DOHH2 (cell line): Measurements from ENCODE around the gene PRKCH.

Experiments used
- EZH2phosphoT487 ChIP-seq: fragments of 200-600 bp; sonication (generic); IDR thresholded peaks from 2 replicates; pipeline ENCODE4 v1.6.1; 2017; ENCODE audit warnings: borderline replicate concordance, mild to moderate bottlenecking, antibody characterized with exemption, low read length, moderate library complexity, mixed read lengths
- TF ChIP-seq, protein P1 (sequence below): fragments of 200-600 bp; sonication (generic); IDR thresholded peaks from one replicate; pipeline ENCODE4 v1.5.1; 2014; ENCODE audit warnings: antibody characterized with exemption, mild to moderate bottlenecking, low read depth, low read length; ENCODE audit not compliant: poor library complexity, severe bottlenecking

DNA sequence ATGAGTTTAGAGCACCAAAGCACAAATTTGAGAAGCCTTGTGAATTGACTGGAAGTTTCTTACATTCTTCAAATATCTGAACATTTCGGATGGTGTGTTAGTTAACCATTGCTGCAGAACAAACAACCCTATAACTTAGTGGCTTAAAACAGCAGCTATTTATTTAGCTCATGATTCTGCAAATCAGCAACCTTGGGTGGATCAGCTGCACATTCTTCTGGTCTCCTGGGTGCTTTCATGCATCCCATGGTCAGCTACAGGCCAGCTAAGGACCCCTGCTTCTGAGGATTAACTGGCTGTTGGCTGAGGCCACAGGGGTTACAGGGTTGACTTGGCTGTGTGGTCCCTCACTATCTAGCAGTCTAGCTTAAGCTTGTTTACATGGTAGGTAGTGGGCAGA, 260.0 kb downstream of the PRKCH start:
- TF ChIP-seq EZH2phosphoT487 = no peak
- TF ChIP-seq, protein P1, sequence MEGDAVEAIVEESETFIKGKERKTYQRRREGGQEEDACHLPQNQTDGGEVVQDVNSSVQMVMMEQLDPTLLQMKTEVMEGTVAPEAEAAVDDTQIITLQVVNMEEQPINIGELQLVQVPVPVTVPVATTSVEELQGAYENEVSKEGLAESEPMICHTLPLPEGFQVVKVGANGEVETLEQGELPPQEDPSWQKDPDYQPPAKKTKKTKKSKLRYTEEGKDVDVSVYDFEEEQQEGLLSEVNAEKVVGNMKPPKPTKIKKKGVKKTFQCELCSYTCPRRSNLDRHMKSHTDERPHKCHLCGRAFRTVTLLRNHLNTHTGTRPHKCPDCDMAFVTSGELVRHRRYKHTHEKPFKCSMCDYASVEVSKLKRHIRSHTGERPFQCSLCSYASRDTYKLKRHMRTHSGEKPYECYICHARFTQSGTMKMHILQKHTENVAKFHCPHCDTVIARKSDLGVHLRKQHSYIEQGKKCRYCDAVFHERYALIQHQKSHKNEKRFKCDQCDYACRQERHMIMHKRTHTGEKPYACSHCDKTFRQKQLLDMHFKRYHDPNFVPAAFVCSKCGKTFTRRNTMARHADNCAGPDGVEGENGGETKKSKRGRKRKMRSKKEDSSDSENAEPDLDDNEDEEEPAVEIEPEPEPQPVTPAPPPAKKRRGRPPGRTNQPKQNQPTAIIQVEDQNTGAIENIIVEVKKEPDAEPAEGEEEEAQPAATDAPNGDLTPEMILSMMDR = no peak
